Pons (tissue), 1 donor: ENCODE measurements around the gene MTG1.
"Not testable (repeated sequence)": the region's sequence is repeated elsewhere in the genome, so short reads cannot be mapped to it uniquely, and the experiment has no call there.

ENCODE experiments used
- DNase-seq: peaks from one replicate; pipeline ENCODE4 v3.0.0-alpha.2; 2016; ENCODE audit warnings: low spot score

The MTG1 gene

GRCh38 chr10:133424102-133424501 is 30.1 kb downstream of the MTG1 start:
- not testable (repeated sequence) for DNase-seq

- not testable (repeated sequence) for DNase-seq
Observed at GRCh38 chr10:133424601-133425000, 30.6 kb downstream of the MTG1 start, which contains the start of gene SPRN. TSS of gene SPRN (minus strand) at chr10:133424625. CDS start at chr10:133423681, 944 bp downstream.

GRCh38 chr10:133429571-133429970 is 35.6 kb downstream of the MTG1 start:
- not testable (repeated sequence) for DNase-seq

GRCh38 chr10:133431888-133432613 is 38.1 kb downstream of the MTG1 start:
- not testable (repeated sequence) for DNase-seq

GRCh38 chr10:133432789-133433188 is 38.8 kb downstream of the MTG1 start:
- not testable (repeated sequence) for DNase-seq

- no peak for DNase-seq
Observed at GRCh38 chr10:133438711-133439273, 44.8 kb downstream of the MTG1 start.

GRCh38 chr10:133439517-133440461 is 45.8 kb downstream of the MTG1 start:
- DNase-seq: no peak

GRCh38 chr10:133440633-133441285 is 46.8 kb downstream of the MTG1 start:
- no peak for DNase-seq

GRCh38 chr10:133441356-133441755 is 47.4 kb downstream of the MTG1 start:
- not testable (repeated sequence) for DNase-seq

GRCh38 chr10:133441780-133442179 is 47.8 kb downstream of the MTG1 start:
- DNase-seq: no peak

- DNase-seq: no peak
Observed at GRCh38 chr10:133442191-133442966, 48.4 kb downstream of the MTG1 start.

- DNase-seq: no peak
Observed at GRCh38 chr10:133442967-133443924, 49.3 kb downstream of the MTG1 start.

- DNase-seq: no peak
Observed at GRCh38 chr10:133444342-133445267, 50.6 kb downstream of the MTG1 start.

GRCh38 chr10:133445268-133445732 is 51.3 kb downstream of the MTG1 start:
- DNase-seq: no peak

- no peak for DNase-seq
Observed at GRCh38 chr10:133445751-133446708, 52.1 kb downstream of the MTG1 start.

GRCh38 chr10:133446979-133447378 is 53.0 kb downstream of the MTG1 start:
- no peak for DNase-seq

GRCh38 chr10:133448120-133448519 is 54.2 kb downstream of the MTG1 start:
- no peak for DNase-seq

- no peak for DNase-seq
Observed at GRCh38 chr10:133451346-133451745, 57.4 kb downstream of the MTG1 start.
